SK-N-SH treated with all-trans-retinoic acid at 6 μM for 48 hours (cell line): ENCODE measurements around the gene PLPP6.

ENCODE experiments used
- ARNTL ChIP-seq: fragments of 450-650 bp; formaldehyde crosslinking; IDR thresholded peaks from 2 replicates; pipeline ENCODE4 v1.5.0; 2020; ENCODE audit warnings: low read depth, mild to moderate bottlenecking, moderate library complexity, borderline replicate concordance
- ISL1 ChIP-seq: fragments of 250-450 bp; sonication (Bioruptor Pico); IDR thresholded peaks from 2 replicates; pipeline ENCODE4 v2.1.2; 2022; ENCODE audit warnings: mild to moderate bottlenecking, moderate library complexity
- OSR1 ChIP-seq: fragments of 250-450 bp; sonication (Bioruptor Pico); IDR thresholded peaks from 2 replicates; pipeline ENCODE4 v1.8.0; 2022; ENCODE audit warnings: moderate library complexity, mild to moderate bottlenecking, inconsistent platforms
- PPARA ChIP-seq: fragments of 250-450 bp; sonication (Bioruptor Pico); IDR thresholded peaks from 2 replicates; pipeline ENCODE4 v1.5.0; 2020; ENCODE audit warnings: mild to moderate bottlenecking, borderline replicate concordance
- RARB ChIP-seq: fragments of 250-450 bp; sonication (Bioruptor Pico); IDR thresholded peaks from 2 replicates; pipeline ENCODE4 v1.8.0; 2021; ENCODE audit warnings: mild to moderate bottlenecking, moderate library complexity
- SNAI2 ChIP-seq: fragments of 250-450 bp; sonication (Bioruptor Pico); IDR thresholded peaks from 2 replicates; pipeline ENCODE4 v1.5.0; 2020; ENCODE audit warnings: mild to moderate bottlenecking, moderate library complexity
- ZC3H10 ChIP-seq: fragments of 250-450 bp; sonication (Bioruptor Pico); IDR thresholded peaks from 2 replicates; pipeline ENCODE4 v1.5.1; 2021; ENCODE audit warnings: mild to moderate bottlenecking, moderate library complexity
- ZFP3 ChIP-seq: fragments of 250-450 bp; sonication (Bioruptor Pico); IDR thresholded peaks from 2 replicates; pipeline ENCODE4 v1.5.0; 2020; ENCODE audit warnings: mild to moderate bottlenecking, moderate library complexity
- ZFP30 ChIP-seq: fragments of 450-650 bp; formaldehyde crosslinking; IDR thresholded peaks from 2 replicates; pipeline ENCODE4 v1.5.0; 2022; ENCODE audit warnings: mild to moderate bottlenecking, moderate library complexity
- TF ChIP-seq, protein P1 (sequence below): fragments of 250-450 bp; sonication (Bioruptor Pico); IDR thresholded peaks from 2 replicates; pipeline ENCODE4 v1.5.1; 2020; ENCODE audit warnings: low read depth, mild to moderate bottlenecking, moderate library complexity
- TF ChIP-seq, protein P2 (sequence below): fragments of 250-450 bp; sonication (Bioruptor Pico); IDR thresholded peaks from 2 replicates; pipeline ENCODE4 v1.8.0; 2020; ENCODE audit warnings: mild to moderate bottlenecking, moderate library complexity, borderline replicate concordance
- TF ChIP-seq, protein P3 (sequence below): fragments of 250-450 bp; sonication (Bioruptor Pico); IDR thresholded peaks from 2 replicates; pipeline ENCODE4 v1.5.1; 2021; ENCODE audit warnings: mild to moderate bottlenecking, moderate library complexity

- TF ChIP-seq OSR1 (CRISPR knock-in tag) (no peak), ZFP3 (no peak), ARNTL (no peak), ISL1 (no peak), RARB (CRISPR knock-in tag) (no peak), SNAI2 (CRISPR knock-in tag) (no peak), ZFP30 (CRISPR knock-in tag) (no peak), PPARA (CRISPR knock-in tag) (no peak), ZC3H10 (CRISPR knock-in tag) (no peak)
- TF ChIP-seq, protein P1, sequence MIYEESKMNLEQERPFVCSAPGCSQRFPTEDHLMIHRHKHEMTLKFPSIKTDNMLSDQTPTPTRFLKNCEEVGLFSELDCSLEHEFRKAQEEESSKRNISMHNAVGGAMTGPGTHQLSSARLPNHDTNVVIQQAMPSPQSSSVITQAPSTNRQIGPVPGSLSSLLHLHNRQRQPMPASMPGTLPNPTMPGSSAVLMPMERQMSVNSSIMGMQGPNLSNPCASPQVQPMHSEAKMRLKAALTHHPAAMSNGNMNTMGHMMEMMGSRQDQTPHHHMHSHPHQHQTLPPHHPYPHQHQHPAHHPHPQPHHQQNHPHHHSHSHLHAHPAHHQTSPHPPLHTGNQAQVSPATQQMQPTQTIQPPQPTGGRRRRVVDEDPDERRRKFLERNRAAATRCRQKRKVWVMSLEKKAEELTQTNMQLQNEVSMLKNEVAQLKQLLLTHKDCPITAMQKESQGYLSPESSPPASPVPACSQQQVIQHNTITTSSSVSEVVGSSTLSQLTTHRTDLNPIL (CRISPR knock-in tag) = no peak
- TF ChIP-seq, protein P2, sequence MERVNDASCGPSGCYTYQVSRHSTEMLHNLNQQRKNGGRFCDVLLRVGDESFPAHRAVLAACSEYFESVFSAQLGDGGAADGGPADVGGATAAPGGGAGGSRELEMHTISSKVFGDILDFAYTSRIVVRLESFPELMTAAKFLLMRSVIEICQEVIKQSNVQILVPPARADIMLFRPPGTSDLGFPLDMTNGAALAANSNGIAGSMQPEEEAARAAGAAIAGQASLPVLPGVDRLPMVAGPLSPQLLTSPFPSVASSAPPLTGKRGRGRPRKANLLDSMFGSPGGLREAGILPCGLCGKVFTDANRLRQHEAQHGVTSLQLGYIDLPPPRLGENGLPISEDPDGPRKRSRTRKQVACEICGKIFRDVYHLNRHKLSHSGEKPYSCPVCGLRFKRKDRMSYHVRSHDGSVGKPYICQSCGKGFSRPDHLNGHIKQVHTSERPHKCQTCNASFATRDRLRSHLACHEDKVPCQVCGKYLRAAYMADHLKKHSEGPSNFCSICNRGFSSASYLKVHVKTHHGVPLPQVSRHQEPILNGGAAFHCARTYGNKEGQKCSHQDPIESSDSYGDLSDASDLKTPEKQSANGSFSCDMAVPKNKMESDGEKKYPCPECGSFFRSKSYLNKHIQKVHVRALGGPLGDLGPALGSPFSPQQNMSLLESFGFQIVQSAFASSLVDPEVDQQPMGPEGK = no peak
- TF ChIP-seq, protein P3, sequence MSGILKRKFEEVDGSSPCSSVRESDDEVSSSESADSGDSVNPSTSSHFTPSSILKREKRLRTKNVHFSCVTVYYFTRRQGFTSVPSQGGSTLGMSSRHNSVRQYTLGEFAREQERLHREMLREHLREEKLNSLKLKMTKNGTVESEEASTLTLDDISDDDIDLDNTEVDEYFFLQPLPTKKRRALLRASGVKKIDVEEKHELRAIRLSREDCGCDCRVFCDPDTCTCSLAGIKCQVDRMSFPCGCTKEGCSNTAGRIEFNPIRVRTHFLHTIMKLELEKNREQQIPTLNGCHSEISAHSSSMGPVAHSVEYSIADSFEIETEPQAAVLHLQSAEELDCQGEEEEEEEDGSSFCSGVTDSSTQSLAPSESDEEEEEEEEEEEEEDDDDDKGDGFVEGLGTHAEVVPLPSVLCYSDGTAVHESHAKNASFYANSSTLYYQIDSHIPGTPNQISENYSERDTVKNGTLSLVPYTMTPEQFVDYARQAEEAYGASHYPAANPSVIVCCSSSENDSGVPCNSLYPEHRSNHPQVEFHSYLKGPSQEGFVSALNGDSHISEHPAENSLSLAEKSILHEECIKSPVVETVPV = no peak
These were observed 27.6 kb downstream of the PLPP6 start for GRCh38 chr9:4689687-4690104.
